ENCODE results near the gene GRID2IP.

DNA sequence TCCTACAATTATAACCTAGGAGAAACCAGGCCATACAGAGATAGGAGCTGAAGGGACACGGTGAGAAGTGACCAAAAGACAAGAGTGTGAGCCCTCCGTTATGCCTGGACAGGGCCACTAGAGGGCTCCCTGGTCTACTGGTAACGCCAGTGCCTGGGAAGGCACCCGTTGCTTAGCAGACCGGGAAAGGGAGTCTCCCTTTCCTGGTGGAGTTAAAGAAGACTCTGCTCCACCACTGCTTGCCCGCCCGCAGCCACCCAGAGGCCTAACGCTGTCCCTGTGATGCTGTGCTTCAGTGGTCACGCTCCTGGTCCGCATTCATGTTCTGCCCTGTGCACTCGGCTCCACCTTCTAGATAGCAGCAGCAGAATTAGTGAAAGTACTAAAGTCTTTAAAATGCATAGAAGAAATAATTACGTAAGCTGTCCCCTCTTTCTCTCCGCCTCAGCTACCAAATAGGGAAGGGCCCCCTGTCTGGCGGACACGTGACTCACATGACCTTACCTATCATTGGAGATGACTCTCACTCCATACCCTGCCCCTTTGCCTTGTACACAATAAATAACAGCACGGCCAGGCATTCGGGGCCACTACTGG is 34.8 kb downstream of the GRID2IP start:
- TF ChIP-seq, protein P1, sequence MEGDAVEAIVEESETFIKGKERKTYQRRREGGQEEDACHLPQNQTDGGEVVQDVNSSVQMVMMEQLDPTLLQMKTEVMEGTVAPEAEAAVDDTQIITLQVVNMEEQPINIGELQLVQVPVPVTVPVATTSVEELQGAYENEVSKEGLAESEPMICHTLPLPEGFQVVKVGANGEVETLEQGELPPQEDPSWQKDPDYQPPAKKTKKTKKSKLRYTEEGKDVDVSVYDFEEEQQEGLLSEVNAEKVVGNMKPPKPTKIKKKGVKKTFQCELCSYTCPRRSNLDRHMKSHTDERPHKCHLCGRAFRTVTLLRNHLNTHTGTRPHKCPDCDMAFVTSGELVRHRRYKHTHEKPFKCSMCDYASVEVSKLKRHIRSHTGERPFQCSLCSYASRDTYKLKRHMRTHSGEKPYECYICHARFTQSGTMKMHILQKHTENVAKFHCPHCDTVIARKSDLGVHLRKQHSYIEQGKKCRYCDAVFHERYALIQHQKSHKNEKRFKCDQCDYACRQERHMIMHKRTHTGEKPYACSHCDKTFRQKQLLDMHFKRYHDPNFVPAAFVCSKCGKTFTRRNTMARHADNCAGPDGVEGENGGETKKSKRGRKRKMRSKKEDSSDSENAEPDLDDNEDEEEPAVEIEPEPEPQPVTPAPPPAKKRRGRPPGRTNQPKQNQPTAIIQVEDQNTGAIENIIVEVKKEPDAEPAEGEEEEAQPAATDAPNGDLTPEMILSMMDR (IDR thresholded peaks at IDR 0.05): peak in 3 of 4 experiments; percentile 73 to 87 (median 74)
- no peak for TF ChIP-seq POLR2AphosphoS5 (IDR thresholded peaks at IDR 0.05)
